GM19467 (cell line): Measurements from ENCODE around the gene ZDHHC3.

Source experiments
- ATAC-seq: cut with Tn5 transposase; IDR thresholded peaks from one replicate; pipeline ENCODE4 v1.9.1; 2021; ENCODE audit warnings: mild to moderate bottlenecking, moderate library complexity; ENCODE audit not compliant: unreplicated experiment

The ZDHHC3 gene, protein sequence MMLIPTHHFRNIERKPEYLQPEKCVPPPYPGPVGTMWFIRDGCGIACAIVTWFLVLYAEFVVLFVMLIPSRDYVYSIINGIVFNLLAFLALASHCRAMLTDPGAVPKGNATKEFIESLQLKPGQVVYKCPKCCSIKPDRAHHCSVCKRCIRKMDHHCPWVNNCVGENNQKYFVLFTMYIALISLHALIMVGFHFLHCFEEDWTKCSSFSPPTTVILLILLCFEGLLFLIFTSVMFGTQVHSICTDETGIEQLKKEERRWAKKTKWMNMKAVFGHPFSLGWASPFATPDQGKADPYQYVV

DNA sequence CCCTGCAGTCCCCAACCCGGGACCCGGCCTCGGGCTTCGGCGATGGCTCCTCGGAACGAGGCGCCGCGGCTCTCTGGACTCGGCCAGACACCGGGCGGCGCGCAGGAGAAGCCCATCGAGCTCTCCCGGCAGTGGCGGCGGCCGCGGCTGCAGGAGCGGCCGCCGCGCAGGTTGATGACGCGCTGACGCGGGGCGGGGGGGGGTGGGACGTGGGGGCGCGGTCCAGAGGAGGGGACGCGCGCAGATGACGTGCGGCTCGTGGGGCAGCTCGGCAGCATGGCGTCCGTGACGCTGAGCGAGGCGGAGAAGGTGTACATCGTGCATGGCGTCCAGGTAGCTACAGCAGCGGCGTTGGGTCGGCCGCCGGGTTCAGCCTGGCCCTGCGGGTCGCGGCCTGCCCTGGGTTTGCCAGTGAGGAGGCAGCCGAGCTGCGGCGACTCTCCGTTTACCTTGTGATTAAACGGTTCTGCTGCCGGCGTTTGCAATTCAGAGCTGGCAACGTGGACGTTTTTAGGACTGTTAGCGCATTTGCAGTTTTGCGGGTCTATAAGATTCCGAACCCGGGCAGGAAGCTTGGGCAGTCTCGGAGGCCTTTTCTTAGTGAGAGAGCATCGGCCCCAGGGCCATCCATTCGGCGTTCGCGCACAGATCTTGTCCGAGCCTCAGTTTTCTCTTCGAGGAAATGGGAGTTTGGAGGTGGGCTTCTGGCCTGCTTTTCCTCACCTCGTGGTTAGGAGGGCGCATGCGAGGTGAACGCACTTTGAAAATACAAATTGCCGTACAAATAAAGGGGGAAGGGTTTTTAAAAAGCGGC is at the start of gene ZDHHC3, which contains the start of gene EXOSC7:
Gene ZDHHC3 (minus strand): TSS at position 173 of the 814 bp plus-strand sequence. CDS start 16,738 bp downstream, outside the sequence.
Gene EXOSC7 (plus strand): TSS at position 243 of the 814 bp plus-strand sequence. CDS start 34 bp downstream, at position 277.
- peak; percentile 66 for ATAC-seq

DNA sequence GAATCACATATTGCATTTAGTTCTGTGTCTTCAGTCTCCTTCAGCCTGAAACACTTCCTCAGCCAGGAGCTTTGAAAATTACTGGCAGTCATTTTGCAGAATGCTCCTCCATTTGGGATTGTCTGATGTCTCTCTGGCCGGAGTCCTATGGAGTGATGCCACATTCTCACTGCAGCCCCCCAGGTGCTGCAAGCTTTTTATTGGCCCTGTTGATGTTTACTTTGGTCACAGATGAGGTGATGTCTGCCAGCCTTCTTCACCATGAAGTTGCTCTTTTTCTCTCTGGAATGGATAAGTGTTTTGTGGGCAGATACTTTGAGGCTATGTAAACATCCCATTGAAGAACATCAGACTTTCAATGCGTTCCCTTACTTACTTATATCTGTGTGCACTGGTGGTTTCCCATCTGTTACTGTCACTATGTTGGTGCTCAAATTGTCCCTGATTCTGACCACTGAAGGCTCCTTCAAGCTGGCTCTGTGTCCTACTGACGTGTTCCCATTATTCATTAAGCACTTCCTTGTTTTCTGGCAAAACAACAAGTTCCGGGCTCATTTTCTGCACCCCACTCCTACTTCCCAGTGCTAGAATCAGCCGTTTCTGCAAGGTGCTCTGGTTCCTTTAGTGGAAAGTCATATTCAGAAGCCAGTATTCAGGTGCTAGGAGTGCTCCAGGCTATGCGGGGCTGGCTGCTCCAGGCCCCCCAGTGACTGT is 48.7 kb upstream of the ZDHHC3 start:
- ATAC-seq = no peak

DNA sequence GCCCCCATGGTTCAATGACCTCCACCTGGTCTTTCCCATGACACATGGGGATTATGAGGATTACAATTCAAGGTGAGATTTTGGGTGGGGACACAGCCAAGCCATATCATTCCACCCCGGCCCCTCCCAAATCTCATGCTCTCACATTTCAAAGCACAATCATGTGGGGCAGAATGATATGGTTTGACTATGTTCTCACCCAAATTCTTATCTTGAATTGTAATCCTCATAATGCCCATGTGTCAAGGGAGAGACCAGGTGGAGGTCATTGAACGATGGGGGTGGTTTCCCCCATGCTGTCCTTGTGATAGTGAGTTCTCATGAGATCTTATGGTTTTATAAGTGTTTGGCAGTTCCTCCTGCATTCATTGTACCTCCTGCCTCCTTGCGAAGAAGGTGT is 47.7 kb upstream of the ZDHHC3 start:
- no peak for ATAC-seq

DNA sequence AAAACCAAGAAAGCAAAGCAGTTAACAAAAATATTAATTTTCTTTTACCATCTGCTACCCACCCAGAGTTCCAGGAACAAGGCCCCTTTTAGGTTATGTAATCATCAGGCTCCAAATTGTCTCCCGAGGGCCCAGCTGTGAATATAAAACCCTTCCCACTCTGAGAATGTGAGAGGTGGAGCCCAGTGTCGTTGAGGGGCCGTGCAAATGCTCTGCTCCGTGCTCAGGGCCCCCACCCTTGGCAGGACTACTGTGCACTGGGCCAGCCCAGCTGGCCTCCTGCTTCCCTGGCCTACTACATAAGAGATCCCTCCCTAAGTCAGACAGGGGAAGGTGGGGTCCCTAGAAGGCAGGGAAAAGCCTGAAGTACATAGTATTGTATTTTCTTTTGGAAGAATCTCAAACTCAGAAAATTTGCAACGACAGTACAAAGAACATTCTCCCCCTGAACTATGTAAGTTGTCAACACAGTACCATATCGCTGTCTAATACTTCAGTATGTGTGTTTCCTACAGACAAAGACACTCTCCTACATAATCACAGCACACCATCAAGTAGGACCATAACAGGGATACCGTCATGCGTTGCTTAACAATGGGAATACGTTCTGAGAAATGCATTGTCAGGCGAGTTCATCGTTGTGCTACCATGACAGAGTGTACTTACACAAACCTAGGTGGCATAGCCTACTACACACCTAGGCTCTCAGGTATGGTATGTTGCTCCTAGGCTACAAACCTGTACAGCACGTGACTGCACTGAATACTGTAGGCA is 45.7 kb upstream of the ZDHHC3 start:
- ATAC-seq = no peak

DNA sequence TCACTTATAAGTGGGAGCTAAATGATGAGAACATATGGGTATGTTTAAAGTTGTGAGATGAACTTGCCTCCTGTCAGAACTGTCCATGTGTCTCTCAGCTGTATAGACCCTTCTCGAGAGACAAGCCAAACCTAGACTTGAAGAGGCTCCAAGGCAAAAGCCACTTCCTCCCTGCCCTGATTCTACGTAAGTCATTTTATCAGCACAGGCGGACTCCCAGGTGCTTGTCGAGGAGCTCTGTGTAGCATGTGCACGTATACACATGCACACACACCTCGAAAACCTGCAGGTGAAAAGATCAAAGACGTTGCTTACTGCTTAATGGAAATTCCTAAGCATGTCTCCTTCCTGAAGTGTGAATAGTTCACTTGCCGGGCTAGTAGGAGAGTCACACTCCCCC is 44.6 kb upstream of the ZDHHC3 start:
- no peak for ATAC-seq

DNA sequence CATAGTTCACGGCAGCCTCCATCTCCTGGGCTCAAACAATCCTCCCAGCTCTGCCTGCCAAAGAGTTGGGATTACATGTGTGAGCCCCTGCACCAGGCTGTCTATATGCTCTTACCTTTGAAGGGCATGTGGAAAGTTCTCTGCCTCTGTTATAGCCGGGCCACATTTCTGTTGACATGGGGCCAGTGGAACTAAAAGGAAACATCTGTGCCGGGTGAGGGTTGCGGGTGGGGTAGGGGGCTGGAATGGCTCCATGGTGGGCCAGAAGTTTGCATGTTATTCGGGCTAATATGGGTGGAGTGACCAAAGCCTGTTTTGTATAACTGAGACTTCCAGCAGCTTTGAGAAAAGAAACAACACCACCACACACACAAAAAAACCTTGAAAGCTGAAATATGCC is 41.8 kb upstream of the ZDHHC3 start:
- ATAC-seq = no peak

DNA sequence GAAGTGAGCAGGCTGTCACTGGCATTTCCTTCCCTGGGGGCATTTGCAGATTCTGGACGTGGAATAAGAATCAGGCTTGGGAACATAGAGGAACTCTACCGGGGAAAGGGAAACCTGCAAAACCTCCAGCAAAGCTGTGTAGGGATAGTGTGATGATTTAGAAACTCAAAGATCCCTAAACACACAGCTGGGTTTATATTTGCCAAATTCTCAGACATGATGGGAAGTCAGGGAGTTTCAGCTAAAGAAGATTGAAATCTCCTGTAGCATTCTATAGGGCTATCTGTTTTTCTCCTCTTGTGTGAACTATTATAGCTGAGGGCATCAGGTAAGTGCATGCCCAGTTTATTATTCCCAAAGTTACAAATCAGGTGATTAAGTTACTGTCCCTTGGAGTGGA is 40.9 kb upstream of the ZDHHC3 start:
- no peak for ATAC-seq

DNA sequence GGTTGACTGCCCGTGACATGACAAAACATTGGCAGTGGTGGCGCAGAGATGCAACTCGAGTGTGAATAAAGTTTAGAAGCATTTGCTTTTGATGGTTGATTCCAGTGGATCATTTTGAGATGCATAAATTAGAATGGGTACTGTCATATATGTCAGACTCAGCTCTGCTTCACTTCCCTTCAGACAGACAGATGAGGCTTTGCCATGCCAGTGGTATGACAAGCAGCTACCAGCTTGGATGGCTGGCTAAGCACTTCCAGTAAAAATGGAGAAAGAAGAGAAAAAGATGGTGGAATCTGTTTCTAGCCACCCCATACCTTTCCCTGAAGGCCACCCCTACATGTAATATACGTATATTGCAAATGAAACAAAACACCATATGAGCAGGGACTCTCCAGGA is 36.6 kb upstream of the ZDHHC3 start:
- no peak for ATAC-seq

DNA sequence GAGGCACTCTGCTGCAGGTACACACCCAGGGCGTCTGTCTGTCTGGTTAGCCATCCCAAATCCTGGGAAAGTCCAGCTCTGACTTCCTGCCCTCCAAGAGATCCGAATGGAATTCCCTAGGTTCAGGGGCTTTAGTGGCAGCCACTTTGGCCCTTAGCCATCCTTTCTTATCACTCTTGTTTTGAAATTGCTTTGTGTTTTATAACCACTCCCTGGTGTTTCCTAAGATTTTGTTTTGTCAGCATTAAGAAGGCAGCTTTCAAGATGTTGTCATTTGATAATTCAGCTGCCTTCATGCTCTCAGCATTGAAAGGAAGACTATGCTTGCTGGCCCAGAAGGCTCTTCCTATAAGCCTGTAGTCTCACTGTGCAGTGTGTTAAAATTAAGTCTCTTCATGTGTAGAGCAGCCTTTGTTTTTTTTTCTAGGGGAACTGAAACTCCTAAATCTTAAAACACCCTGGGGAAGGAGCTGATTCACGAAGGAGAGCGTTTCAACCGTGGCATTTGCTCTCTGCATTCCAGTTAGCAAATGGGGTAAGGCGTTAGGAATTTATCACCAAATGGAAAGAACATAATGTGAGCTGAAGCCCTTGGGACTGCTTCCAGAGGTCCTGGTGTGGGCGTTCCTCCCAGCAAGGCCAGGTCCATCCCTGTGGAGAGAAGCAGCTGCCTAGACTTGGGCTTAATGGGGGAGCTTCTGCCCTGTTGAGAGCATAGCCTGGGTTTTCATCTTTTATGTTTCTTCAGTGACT is 36.0 kb upstream of the ZDHHC3 start:
- ATAC-seq = no peak

DNA sequence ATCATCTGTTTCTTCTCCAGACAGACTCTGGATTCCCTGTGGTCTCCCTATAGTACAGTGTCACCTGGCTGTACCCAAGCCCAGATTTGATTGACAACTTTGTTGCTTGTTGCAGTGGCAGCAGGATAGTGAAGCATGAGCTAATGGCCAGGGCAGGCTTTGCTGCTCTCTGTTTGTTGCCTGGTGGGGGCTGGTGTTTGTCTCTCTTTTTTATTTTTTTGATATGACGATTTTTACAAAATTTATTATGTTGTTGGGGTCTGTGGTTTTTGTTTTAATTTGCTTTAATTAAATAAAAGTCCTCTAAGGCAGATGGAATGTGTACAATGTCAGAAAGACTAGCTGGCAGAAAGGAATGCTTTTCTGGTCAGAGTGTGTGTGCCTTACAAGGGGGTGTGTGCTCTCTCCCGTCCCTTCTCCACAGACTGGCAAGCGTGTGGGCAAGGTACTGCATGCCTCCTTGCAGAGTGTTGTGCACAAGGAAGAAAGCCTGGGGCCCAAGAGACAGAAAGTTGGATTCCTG is 34.9 kb upstream of the ZDHHC3 start:
- ATAC-seq = no peak

DNA sequence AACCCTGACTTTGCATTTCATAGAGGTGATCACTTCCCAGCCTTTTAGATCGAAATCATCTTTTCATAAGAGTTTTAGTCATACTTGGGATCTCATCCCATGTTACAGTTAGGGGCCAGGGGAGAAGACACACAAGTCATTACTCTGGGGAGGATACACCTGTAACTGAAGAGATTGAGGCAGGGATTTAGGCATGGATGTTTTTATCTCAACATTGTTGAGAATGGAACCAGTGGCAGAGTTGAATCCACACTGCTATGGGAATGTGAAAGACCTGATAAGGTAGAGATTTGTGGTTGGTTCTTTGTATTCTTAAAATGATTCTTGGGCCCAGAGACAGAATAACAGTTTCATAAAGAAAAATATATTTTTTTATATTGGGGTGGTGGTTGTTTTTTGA is 33.9 kb upstream of the ZDHHC3 start:
- ATAC-seq = no peak

DNA sequence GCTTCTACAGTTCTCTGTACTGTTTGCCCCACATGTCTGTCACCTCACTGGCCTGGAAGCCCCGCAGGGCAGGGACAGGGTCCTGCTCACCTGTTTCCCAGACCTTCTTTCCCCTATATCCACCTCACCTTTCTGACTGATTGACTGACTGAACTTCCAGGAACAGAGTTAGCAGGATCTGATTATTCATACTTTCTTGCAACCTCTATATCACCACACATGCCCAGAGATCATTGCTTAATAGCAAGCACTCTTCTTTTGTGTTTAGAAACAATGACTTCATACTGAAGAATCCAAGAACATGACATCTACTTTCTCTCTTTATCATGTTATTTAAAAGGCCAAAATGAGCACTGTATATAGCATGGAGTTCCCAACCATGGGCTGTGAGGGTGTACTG is 32.1 kb upstream of the ZDHHC3 start:
- ATAC-seq = no peak

DNA sequence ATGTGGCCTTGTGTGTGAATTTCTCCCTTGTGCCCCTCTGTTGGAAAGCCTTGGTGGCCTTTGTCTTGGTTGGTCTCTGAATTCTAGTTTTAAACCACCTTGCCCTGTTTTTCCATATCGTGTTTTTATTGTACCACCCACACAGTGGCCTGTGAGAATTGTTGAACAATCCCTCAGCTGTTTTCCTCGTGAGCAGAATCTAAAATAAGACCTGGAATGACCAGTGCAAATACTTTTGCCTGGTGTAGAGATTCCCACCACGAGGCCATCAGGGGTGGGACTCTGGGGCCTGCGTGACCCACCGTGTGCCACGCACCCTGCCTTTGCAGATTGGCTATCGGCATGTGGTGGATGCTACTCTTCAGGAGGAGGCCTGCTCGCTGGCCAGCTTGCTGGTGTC is 31.1 kb upstream of the ZDHHC3 start:
- ATAC-seq = no peak

DNA sequence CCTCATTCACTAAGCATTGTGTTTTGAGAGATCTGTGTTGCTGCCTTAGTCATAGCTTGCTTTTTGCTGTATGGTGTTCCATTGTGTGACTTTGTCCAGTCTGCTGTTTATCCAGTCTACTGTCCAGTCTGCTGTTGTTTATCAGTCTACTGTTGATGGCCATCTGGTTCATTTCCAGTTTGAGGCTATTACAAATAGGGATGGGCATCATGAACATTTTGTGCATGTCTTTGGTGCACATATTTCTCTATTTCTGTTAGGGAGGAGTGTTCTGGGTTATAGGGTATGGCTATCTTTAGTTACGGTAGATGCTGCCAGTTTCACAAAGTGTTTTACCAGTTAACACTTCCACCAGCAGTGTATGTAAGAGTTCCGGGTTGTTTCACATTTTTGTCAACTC is 27.9 kb upstream of the ZDHHC3 start:
- ATAC-seq = no peak

DNA sequence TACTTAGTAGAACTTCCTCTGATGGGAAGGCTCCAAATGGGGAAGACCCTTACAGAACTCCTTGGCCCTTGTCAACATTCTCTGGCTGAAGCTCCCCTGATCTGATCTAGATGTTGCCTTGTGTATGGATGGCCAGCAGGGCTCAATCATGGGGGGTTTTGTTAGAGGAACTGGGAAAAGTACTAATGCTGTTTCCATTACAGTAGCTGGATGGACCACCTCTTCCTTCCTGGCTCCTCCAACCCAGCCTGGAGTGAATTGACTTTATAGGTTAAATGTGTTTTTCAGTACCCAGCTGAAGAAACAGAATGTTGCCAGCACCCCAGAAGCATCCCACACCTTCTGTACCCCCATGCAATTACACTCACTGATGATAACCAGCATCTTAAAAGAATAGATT is 27.4 kb upstream of the ZDHHC3 start:
- ATAC-seq = no peak

DNA sequence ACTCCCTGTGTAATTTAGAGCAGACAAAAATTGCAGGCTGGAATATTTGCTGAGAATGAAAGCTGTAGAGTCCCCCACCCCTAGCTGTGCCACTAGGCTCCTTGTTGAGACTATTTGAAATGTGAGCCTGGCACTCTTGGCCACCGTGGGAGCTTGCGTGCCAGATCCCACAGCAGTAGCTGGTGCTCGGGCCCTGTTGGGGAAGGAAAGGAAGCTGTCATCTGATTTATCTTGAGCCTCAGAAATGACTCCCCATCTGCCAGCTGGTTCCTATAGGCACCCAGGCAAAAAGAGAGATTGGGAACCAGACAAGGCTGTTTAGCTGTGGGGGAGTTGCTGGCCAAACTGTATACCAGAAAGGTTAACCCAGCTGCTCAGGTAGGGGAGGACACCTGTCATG is 26.7 kb upstream of the ZDHHC3 start:
- ATAC-seq = no peak

DNA sequence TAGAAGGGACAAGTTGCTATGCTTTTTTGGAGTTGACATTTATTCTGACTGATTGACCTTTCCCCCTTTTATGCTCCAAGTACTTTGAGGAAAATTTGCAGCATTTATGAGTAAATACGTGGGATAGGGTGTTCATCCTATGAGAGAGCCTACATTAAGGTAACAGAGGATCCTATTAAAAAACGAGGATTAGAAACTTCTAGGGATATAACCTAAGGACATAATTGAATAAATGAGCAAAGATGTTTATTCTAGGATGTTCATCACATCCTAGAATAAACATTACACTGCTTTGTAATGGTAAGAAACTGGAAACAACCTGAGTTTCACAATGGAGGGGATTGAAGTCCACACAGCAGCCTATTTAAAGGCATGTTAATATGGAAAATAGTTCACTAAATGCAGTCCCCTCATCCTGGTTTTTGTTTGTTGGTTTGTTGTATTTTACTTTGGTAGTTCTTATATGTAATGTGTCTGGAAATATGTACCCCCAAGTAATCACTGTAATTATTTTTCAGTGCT is 26.2 kb upstream of the ZDHHC3 start:
- no peak for ATAC-seq

DNA sequence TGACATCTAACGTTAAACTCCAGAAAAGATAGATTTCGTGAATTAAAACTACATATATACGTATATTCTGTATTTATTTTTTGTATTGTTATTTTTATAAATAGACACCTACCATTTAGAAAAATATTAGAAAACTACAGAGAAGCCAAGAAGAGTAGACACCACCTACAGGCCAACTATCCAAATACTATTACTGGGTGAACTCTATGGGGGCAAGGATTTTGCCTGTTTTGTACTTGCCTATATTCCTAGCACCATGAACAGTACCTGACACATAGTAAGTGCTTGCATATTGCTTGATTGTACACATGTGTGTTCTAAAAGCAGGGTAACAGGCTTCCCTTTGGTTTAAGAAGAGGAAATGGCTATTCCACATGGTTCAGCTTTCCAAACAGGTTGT is 25.8 kb upstream of the ZDHHC3 start:
- no peak for ATAC-seq

DNA sequence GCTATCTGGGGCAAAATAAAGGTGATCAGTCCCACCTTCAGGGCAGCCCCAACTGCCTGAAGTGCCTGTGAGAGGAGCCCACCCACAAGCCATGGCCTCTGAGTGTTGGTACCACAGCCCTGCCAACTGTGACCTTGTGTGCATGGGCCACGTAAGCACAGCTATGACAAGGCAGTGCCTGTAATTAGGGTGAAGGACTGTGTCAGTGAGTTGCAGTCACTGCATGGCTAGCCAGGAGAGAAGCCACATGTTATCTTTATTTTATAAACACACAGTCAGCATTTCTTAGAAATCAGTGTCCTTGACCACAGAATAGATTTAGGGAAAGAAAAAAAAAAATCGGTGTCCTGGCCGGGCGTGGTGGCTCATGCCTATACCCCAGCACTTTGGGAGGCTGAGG is 24.8 kb upstream of the ZDHHC3 start:
- ATAC-seq = no peak

DNA sequence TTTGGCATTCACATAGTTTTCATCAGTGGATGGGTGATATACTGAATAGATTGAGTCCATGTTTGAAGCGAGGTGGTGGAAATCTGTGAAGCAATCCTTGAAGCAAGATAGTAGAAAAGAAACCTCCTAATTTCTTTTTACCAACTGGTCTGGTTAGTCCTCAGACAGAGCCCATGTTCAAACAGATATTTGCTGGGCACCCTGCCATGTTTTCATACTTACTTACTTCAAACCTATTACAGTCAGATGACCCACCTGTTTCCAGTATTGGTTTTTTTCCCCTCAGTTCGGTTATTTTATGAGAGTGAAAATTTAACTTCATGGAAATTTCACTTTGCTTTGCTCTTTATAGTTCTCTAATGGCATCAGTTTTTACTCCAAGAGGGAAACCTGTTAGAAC is 23.8 kb upstream of the ZDHHC3 start:
- ATAC-seq = no peak
